ENCODE measurements around the gene MPG. TPM values are rescaled to one million over a fixed set of nuclear protein-coding genes. Genes with fewer than 3 reads are reported as not detected.

MPG gene
- total RNA-seq, 4 donors from 2014 or later, result 70.2 to 120 (median 106) TPM

- H3K36me3 ChIP-seq, result peaks cover 0 to 13% (median 2%) of the 10 kb centered on the region in 4 donors
- no peak for TF ChIP-seq EP300 (IDR thresholded peaks at IDR 0.05)
- no peak for TF ChIP-seq POLR2AphosphoS5 (IDR thresholded peaks at IDR 0.05)
- TF ChIP-seq POLR2A (IDR thresholded peaks at IDR 0.05; ENCODE audit: low read depth), result no peak
- TF ChIP-seq, protein P1, sequence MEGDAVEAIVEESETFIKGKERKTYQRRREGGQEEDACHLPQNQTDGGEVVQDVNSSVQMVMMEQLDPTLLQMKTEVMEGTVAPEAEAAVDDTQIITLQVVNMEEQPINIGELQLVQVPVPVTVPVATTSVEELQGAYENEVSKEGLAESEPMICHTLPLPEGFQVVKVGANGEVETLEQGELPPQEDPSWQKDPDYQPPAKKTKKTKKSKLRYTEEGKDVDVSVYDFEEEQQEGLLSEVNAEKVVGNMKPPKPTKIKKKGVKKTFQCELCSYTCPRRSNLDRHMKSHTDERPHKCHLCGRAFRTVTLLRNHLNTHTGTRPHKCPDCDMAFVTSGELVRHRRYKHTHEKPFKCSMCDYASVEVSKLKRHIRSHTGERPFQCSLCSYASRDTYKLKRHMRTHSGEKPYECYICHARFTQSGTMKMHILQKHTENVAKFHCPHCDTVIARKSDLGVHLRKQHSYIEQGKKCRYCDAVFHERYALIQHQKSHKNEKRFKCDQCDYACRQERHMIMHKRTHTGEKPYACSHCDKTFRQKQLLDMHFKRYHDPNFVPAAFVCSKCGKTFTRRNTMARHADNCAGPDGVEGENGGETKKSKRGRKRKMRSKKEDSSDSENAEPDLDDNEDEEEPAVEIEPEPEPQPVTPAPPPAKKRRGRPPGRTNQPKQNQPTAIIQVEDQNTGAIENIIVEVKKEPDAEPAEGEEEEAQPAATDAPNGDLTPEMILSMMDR (IDR thresholded peaks at IDR 0.05), result no peak
- H3K4me1 ChIP-seq, result no peaks in the 10 kb centered on the region
- no peaks in the 10 kb centered on the region for H3K9me3 ChIP-seq
- no peaks in the 10 kb centered on the region for H3K27me3 ChIP-seq
- intact Hi-C loops (cut with DNase I), result no loop called here
- H3K27ac ChIP-seq (replicated peaks in 1 of 4), result no peak overlapping the region
- no peak for DNase-seq (ENCODE audit: extremely low spot score)
- no peak overlapping the region for H3K4me3 ChIP-seq
- 95% methylated on average over 14 of the region's 15 CpGs for WGBS
These were observed 52.6 kb downstream of the MPG start for GRCh38 chr16:130533-131173.

- Histone ChIP-seq H3K36me3 (peaks cover 0 to 13% (median 2%) of the 10 kb centered on the region in 4 donors), H3K4me3 (no peak overlapping the region), H3K9me3 (no peaks in the 10 kb centered on the region), H3K27ac (replicated peaks in 1 of 4) (no peak overlapping the region), H3K4me1 (peaks cover 0 to 2% (median 1%) of the 10 kb centered on the region in 4 donors), H3K27me3 (no peaks in the 10 kb centered on the region)
- 96% methylated on average over 7 of the region's 7 CpGs for WGBS
- TF ChIP-seq, protein P1 (IDR thresholded peaks at IDR 0.05), result no peak
- TF ChIP-seq EP300 (IDR thresholded peaks at IDR 0.05) (no peak), POLR2A (IDR thresholded peaks at IDR 0.05; ENCODE audit: low read depth) (no peak), POLR2AphosphoS5 (IDR thresholded peaks at IDR 0.05) (no peak)
- intact Hi-C loops (cut with DNase I), result no loop called here
- no peak for DNase-seq (ENCODE audit: extremely low spot score)
These were observed 54.1 kb downstream of the MPG start for GRCh38 chr16:132120-132519.

DNA sequence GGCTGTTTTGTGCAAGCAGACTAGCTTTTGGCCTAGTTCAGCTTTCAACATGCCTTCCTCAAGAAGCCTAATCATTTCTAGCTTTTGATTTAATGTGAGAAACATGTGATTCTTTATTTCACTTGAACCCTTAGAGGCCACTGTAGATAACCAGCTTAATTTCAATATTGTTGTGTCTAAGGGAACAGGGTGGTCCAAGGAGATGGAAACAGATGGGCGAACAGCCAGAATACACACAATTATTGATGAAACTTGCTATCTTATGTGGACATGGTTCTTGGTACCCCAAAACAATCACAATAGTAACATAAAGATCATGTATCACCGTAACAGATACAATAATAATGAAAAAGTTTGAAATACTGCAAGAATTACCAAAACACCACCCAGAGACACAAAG lies 55.7 kb downstream of the MPG start:
- TF ChIP-seq EP300 (IDR thresholded peaks at IDR 0.05), result no peak
- no peak for TF ChIP-seq POLR2AphosphoS5 (IDR thresholded peaks at IDR 0.05)
- TF ChIP-seq, protein P1 (IDR thresholded peaks at IDR 0.05), result no peak
- no peak for TF ChIP-seq POLR2A (IDR thresholded peaks at IDR 0.05; ENCODE audit: low read depth)
- Histone ChIP-seq H3K36me3 (peaks cover 0 to 13% (median 2%) of the 10 kb centered on the region in 4 donors), H3K27ac (replicated peaks in 1 of 4) (no peak overlapping the region), H3K4me1 (peaks cover 6 to 10% (median 9%) of the 10 kb centered on the region in 4 donors), H3K9me3 (no peaks in the 10 kb centered on the region), H3K27me3 (no peaks in the 10 kb centered on the region), H3K4me3 (no peak overlapping the region)
- DNase-seq (ENCODE audit: extremely low spot score), result no peak
- 98% methylated on average over 2 of the region's 2 CpGs for WGBS
- intact Hi-C loops (cut with DNase I), result no loop called here

Small RNA genes lying within 50 kb of the gene (small RNA-seq; reads per million reads assigned to genes)
- 0 reads per million in 3 donors for gene Z69720.2

Other genes with a start within 250 kb of the MPG start
- gene POLR3K, start 24.6 kb upstream of the MPG start, total RNA-seq, result 1 to 10 TPM; 3.3 to 3.8 (median 3.7) TPM
- gene SNRNP25, start 24.4 kb upstream of the MPG start, total RNA-seq, result 10 to 100 TPM; 22.0 to 33.6 (median 25.7) TPM
- 10 to 100 TPM; 26.7 to 43.0 (median 30.2) TPM for gene RHBDF1, start 5.6 kb upstream of the MPG start, total RNA-seq
- 10 to 100 TPM; 11.1 to 20.8 (median 14.1) TPM for gene NPRL3, start 60.4 kb downstream of the MPG start, total RNA-seq
- not detected for gene HBZ, start 74.4 kb downstream of the MPG start, total RNA-seq
- gene HBM, start 87.8 kb downstream of the MPG start, total RNA-seq, result 1 to 10 TPM in 1 of 4 donors, not detected in 3; 3.8 TPM
- 1,000 to 10,000 TPM in 1 of 4 donors, 100 to 1,000 TPM in 1, 10 to 100 TPM in 1, 1 to 10 TPM in 1; 1.7 to 1,686 (median 156) TPM for gene HBA2, start 94.7 kb downstream of the MPG start, total RNA-seq
- gene HBA1, start 98.5 kb downstream of the MPG start, total RNA-seq, result 100 to 1,000 TPM in 1 of 4 donors, 10 to 100 TPM in 2, not detected in 1; 72.4 to 906 (median 98.6) TPM
- 1 to 10 TPM in 1 of 4 donors, not detected in 3; 1.2 TPM for gene HBQ1, start 102.2 kb downstream of the MPG start, total RNA-seq
- 10 to 100 TPM; 34.8 to 60.6 (median 50.2) TPM for gene LUC7L, start 151.2 kb downstream of the MPG start, total RNA-seq
- 100 to 1,000 TPM in 1 of 4 donors, 10 to 100 TPM in 3; 61.0 to 129 (median 78.1) TPM for gene FAM234A, start 156.6 kb downstream of the MPG start, total RNA-seq
- gene RGS11, start 197.7 kb downstream of the MPG start, total RNA-seq, result 10 to 100 TPM in 2 of 4 donors, 1 to 10 TPM in 2; 7.1 to 18.2 (median 11.0) TPM
- 1 to 10 TPM in 3 of 4 donors, under 1 TPM in 1; 0.80 to 4.8 (median 3.0) TPM for gene ARHGDIG, start 202.4 kb downstream of the MPG start, total RNA-seq
- gene PDIA2, start 204.9 kb downstream of the MPG start, total RNA-seq, result 1 to 10 TPM in 2 of 4 donors, under 1 TPM in 1, not detected in 1; 0.23 to 1.2 (median 1.0) TPM

Data from esophagus muscularis mucosa (tissue), 4 donors.